ENCODE data around the gene LRRC10B.

- no peak for TF ChIP-seq EZH2 (IDR thresholded peaks at IDR 0.05; ENCODE audit: insufficient read depth, poor library complexity, severe bottlenecking)
- no peak for TF ChIP-seq EZH2phosphoT487 (IDR thresholded peaks at IDR 0.05; ENCODE audit: insufficient read depth, low read depth)
Measured at GRCh38 chr11:61549177-61549576, 40.6 kb downstream of the LRRC10B start.
